NOMO-1 (cell line): ENCODE results near the gene QRSL1.
"Not testable (repeated sequence)": the region's sequence is repeated elsewhere in the genome, so short reads cannot be mapped to it uniquely, and the experiment has no call there.

ENCODE experiments used
- DNase-seq, 2 experiments: peaks; one replicate each; lab custom pipeline; 2025; ENCODE audit not compliant: unreplicated experiment in 2 of 2; lab: John Stamatoyannopoulos, UW

The QRSL1 gene

GRCh38 chr6:106629103-106629858 lies at the start of gene QRSL1, which contains the start of gene RTN4IP1:
QRSL1 (plus strand) TSS chr6:106629578; CDS start chr6:106629682, 104 bp downstream.
RTN4IP1 (minus strand) TSS chr6:106629498; CDS start chr6:106629021, 477 bp downstream.
- DNase-seq: peak; percentile 84 to 93

- DNase-seq: no peak
Observed at GRCh38 chr6:106581468-106581867, 47.9 kb upstream of the QRSL1 start.

GRCh38 chr6:106586815-106587415 lies 42.5 kb upstream of the QRSL1 start:
- no peak for DNase-seq

GRCh38 chr6:106588937-106589336 lies 40.4 kb upstream of the QRSL1 start:
- DNase-seq: not testable (repeated sequence)

GRCh38 chr6:106591111-106591825 lies 38.1 kb upstream of the QRSL1 start:
- DNase-seq: no peak

- DNase-seq: no peak
Observed at GRCh38 chr6:106599440-106599839, 29.9 kb upstream of the QRSL1 start.

GRCh38 chr6:106600329-106600728 lies 29.0 kb upstream of the QRSL1 start:
- no peak for DNase-seq

GRCh38 chr6:106608080-106608668 lies 21.2 kb upstream of the QRSL1 start:
- peak; percentile 38 to 55 for DNase-seq

GRCh38 chr6:106609699-106610098 lies 19.7 kb upstream of the QRSL1 start:
- peak; percentile 2 to 19 for DNase-seq

- no peak for DNase-seq
Observed at GRCh38 chr6:106611030-106611429, 18.3 kb upstream of the QRSL1 start.

GRCh38 chr6:106612671-106613416 lies 16.5 kb upstream of the QRSL1 start:
- no peak for DNase-seq

- DNase-seq: no peak
Observed at GRCh38 chr6:106613590-106613989, 15.8 kb upstream of the QRSL1 start.

- DNase-seq: peak; percentile 5
Observed at GRCh38 chr6:106614166-106614565, 15.2 kb upstream of the QRSL1 start.

GRCh38 chr6:106614592-106615257 lies 14.7 kb upstream of the QRSL1 start:
- no peak for DNase-seq

- peak in 1 of 2 experiments; percentile 56 for DNase-seq
Observed at GRCh38 chr6:106617302-106617701, 12.1 kb upstream of the QRSL1 start.

GRCh38 chr6:106617857-106618256 lies 11.5 kb upstream of the QRSL1 start:
- no peak for DNase-seq

- no peak for DNase-seq
Observed at GRCh38 chr6:106618324-106618723, 11.1 kb upstream of the QRSL1 start.

GRCh38 chr6:106619223-106619622 lies 10.2 kb upstream of the QRSL1 start:
- DNase-seq: no peak

- DNase-seq: no peak
Observed at GRCh38 chr6:106620931-106621672, 8.3 kb upstream of the QRSL1 start.
